GM12872 (cell line): ENCODE data around the gene STAC3.

Experiments
- CTCF ChIP-seq: IDR thresholded peaks from 3 replicates; pipeline ENCODE4 v1.5.1; 2011; ENCODE audit warnings: low read depth, mild to moderate bottlenecking, low read length, moderate library complexity; ENCODE audit not compliant: insufficient read depth

STAC3 gene

GRCh38 chr12:57240066-57240921 lies 10.7 kb downstream of the STAC3 start:
- no peak; the same call in 2 of the 3 replicates for TF ChIP-seq CTCF

GRCh38 chr12:57239587-57240065 lies 11.4 kb downstream of the STAC3 start:
- no peak for TF ChIP-seq CTCF

- TF ChIP-seq CTCF, result peak; percentile 100
Observed at GRCh38 chr12:57238854-57239554, 12.0 kb downstream of the STAC3 start.

GRCh38 chr12:57237932-57238853 lies 12.8 kb downstream of the STAC3 start:
- no peak for TF ChIP-seq CTCF

GRCh38 chr12:57237596-57237931 lies 13.4 kb downstream of the STAC3 start:
- no peak for TF ChIP-seq CTCF

GRCh38 chr12:57236925-57237595 lies 13.9 kb downstream of the STAC3 start:
- TF ChIP-seq CTCF, result no peak
